ENCODE results near the gene FKBP1B.

The FKBP1B gene

GRCh38 chr2:24110660-24111303, 61.2 kb downstream of the FKBP1B start:
- no peak overlapping the region for H3K4me3 ChIP-seq (ENCODE audit: control insufficient read depth, low read depth, low read length)
- DNase-seq (ENCODE audit: low read depth), result peak; percentile 11
- no peak for TF ChIP-seq CTCF (conservative IDR thresholded peaks at IDR 0.05; ENCODE audit: control insufficient read depth, insufficient read depth, low read depth, low read length)

GRCh38 chr2:24111407-24111901, 61.9 kb downstream of the FKBP1B start:
- no peak overlapping the region for H3K4me3 ChIP-seq (ENCODE audit: control insufficient read depth, low read depth, low read length)
- TF ChIP-seq CTCF (conservative IDR thresholded peaks at IDR 0.05; ENCODE audit: control insufficient read depth, insufficient read depth, low read depth, low read length), result no peak
- peak; percentile 19 for DNase-seq (ENCODE audit: low read depth)

Data from fibroblast of mammary gland (primary cell).